PC-3 (cell line): ENCODE results near the gene ARNT2. TPM values are rescaled to one million over a fixed set of nuclear protein-coding genes. Genes with fewer than 3 reads are reported as not detected.

Experiments used
- ATAC-seq: fragments of 200-7000 bp; cut with Tn5 transposase; 2 replicates; pipeline ENCODE4 v1.9.1; 2020; ENCODE audit warnings: mild to moderate bottlenecking, moderate library complexity
- BruUV-seq: library from RNA; stranded (reverse); fragments of 400-500 nt; replicated peaks from 2 replicates; lab custom pipeline; 2021; lab: Mats Ljungman, UMichigan
- CTCF ChIA-PET: fragments of 300-600 bp; sonication (Branson Sonifier 250); formaldehyde crosslinking; loops from one replicate; lab custom pipeline; 2022; ENCODE audit warnings: antibody characterized with exemption; lab: Charles Lee
- POLR2A ChIA-PET: fragments of 300-600 bp; sonication (Branson Sonifier 250); formaldehyde crosslinking; loops from one replicate; lab custom pipeline; 2022; ENCODE audit warnings: antibody characterized with exemption; ENCODE audit not compliant: unreplicated experiment; lab: Charles Lee
- DNase-seq: peaks from one replicate; pipeline ENCODE4 v3.0.0-alpha.2; 2015
- H2AFZ ChIP-seq: fragments of 300-600 bp; sonication (generic); 2 replicates; pipeline ENCODE4 v1.6.0; 2016; ENCODE audit warnings: antibody characterized with exemption, low read length
- H3F3A ChIP-seq: fragments of 300-600 bp; sonication (generic); one replicate; pipeline ENCODE4 v1.6.0; 2017; ENCODE audit warnings: antibody characterized with exemption, low read length, control low read depth, mild to moderate bottlenecking; ENCODE audit not compliant: unreplicated experiment
- H3K27ac ChIP-seq: fragments of 300-600 bp; sonication (generic); 2 replicates; pipeline ENCODE4 v1.5.1; 2016; ENCODE audit warnings: mild to moderate bottlenecking, low read length
- H3K27me3 ChIP-seq: fragments of 300-600 bp; sonication (generic); 2 replicates; pipeline ENCODE4 v1.6.1; 2016; ENCODE audit warnings: low read length, mixed read lengths
- H3K36me3 ChIP-seq: fragments of 300-600 bp; sonication (generic); 2 replicates; pipeline ENCODE4 v1.6.1; 2016; ENCODE audit warnings: low read depth, mixed run types, low read length, mixed read lengths
- H3K4me1 ChIP-seq: fragments of 300-600 bp; sonication (generic); 2 replicates; pipeline ENCODE4 v1.5.1; 2016; ENCODE audit warnings: low read length; ENCODE audit not compliant: insufficient read depth
- H3K4me2 ChIP-seq: fragments of 300-600 bp; sonication (generic); 2 replicates; pipeline ENCODE4 v1.6.0; 2016; ENCODE audit warnings: low read length
- H3K4me3 ChIP-seq: fragments of 300-600 bp; sonication (generic); 2 replicates; pipeline ENCODE4 v1.5.1; 2016; ENCODE audit warnings: mild to moderate bottlenecking, low read length, mixed read lengths
- H3K79me2 ChIP-seq: fragments of 300-600 bp; sonication (generic); 2 replicates; pipeline ENCODE4 v1.6.1; 2017; ENCODE audit warnings: low read length, mixed read lengths
- H3K9ac ChIP-seq: fragments of 300-600 bp; sonication (generic); 2 replicates; pipeline ENCODE4 v1.6.0; 2016; ENCODE audit warnings: mild to moderate bottlenecking, low read length
- H3K9me2 ChIP-seq: fragments of 300-600 bp; sonication (generic); replicated peaks from 2 replicates; pipeline ENCODE4 v1.6.1; 2016; ENCODE audit warnings: mixed run types, low read length, mixed read lengths
- H3K9me3 ChIP-seq: fragments of 300-600 bp; sonication (generic); 2 replicates; pipeline ENCODE4 v1.6.1; 2016; ENCODE audit warnings: low read length, mixed read lengths
- H4K20me1 ChIP-seq: fragments of 300-600 bp; sonication (generic); 2 replicates; pipeline ENCODE4 v1.6.1; 2016; ENCODE audit warnings: low read length, mixed read lengths
- CTCF ChIP-seq: fragments of 300-600 bp; sonication (generic); conservative IDR thresholded peaks from 2 replicates; pipeline ENCODE4 v1.5.1; 2017; ENCODE audit warnings: antibody characterized with exemption, low read depth, mild to moderate bottlenecking, low read length
- EZH2 ChIP-seq: fragments of 300-600 bp; sonication (generic); IDR thresholded peaks from one replicate; pipeline ENCODE4 v1.6.1; 2017; ENCODE audit warnings: antibody characterized with exemption, mild to moderate bottlenecking, low read length; ENCODE audit not compliant: unreplicated experiment
- EZH2phosphoT487 ChIP-seq: fragments of 300-600 bp; sonication (generic); IDR thresholded peaks from 2 replicates; pipeline ENCODE4 v1.6.1; 2018; ENCODE audit warnings: mild to moderate bottlenecking, antibody characterized with exemption, low read length, borderline replicate concordance
- intact Hi-C: fragments of 100-400 bp; cut with micrococcal nuclease; formaldehyde crosslinking; loops from 2 replicates; pipeline ENCODE4 v1.9.0; 2023
- total RNA-seq: library from RNA; depleted of rRNA; stranded (reverse); fragments of >200 nt; gene quantifications from 2 replicates; pipeline ENCODE4 v1.2.3, GENCODE V29; 2014

The ARNT2 gene
- total RNA-seq, 1 experiment from 2014 or later: 0.11 TPM

GRCh38 chr15:80503319-80503952, 99.3 kb downstream of the ARNT2 start:
- no peak for TF ChIP-seq EZH2
- TF ChIP-seq CTCF: no peak
- TF ChIP-seq EZH2phosphoT487: no peak
- no peaks in the 10 kb centered on the region for H3K36me3 ChIP-seq
- ChIA-PET POLR2A (no interaction called here), CTCF (no interaction called here)
- no peaks in the 10 kb centered on the region for H3K9me2 ChIP-seq
- H4K20me1 ChIP-seq: no peaks in the 10 kb centered on the region
- intact Hi-C loops: no loop called here
- no peaks in the 10 kb centered on the region for H3K79me2 ChIP-seq
- H3K4me1 ChIP-seq: no peaks in the 10 kb centered on the region
- no peak overlapping the region for H3K9ac ChIP-seq
- H3K4me3 ChIP-seq: no peak overlapping the region
- no peaks in the 10 kb centered on the region for H3F3A ChIP-seq
- no peak overlapping the region for H2AFZ ChIP-seq
- H3K4me2 ChIP-seq: no peak overlapping the region
- DNase-seq: no peak
- H3K27me3 ChIP-seq: peaks cover 30% of the 10 kb centered on the region
- no peaks in the 10 kb centered on the region for H3K9me3 ChIP-seq
- BruUV-seq: no TSS peak
- ATAC-seq: no peak
- no peak overlapping the region for H3K27ac ChIP-seq

GRCh38 chr15:80504931-80505330, 100.7 kb downstream of the ARNT2 start:
- Histone ChIP-seq H3K4me2 (no peak overlapping the region), H3K4me1 (no peaks in the 10 kb centered on the region), H3K9me2 (no peaks in the 10 kb centered on the region), H3K27me3 (peaks cover 30% of the 10 kb centered on the region), H2AFZ (no peak overlapping the region), H4K20me1 (no peaks in the 10 kb centered on the region), H3K36me3 (no peaks in the 10 kb centered on the region), H3F3A (no peaks in the 10 kb centered on the region), H3K79me2 (no peaks in the 10 kb centered on the region), H3K4me3 (no peak overlapping the region), H3K9ac (no peak overlapping the region), H3K9me3 (no peaks in the 10 kb centered on the region), H3K27ac (no peak overlapping the region)
- DNase-seq (no peak), ATAC-seq (no peak)
- POLR2A ChIA-PET: no interaction called here
- BruUV-seq: no TSS peak
- CTCF ChIA-PET: no interaction called here
- TF ChIP-seq EZH2phosphoT487: no peak
- TF ChIP-seq CTCF: no peak
- TF ChIP-seq EZH2: no peak
- intact Hi-C loops: no loop called here

GRCh38 chr15:80506286-80506893, 102.2 kb downstream of the ARNT2 start:
- DNase-seq (no peak), ATAC-seq (no peak)
- Histone ChIP-seq H3K79me2 (no peaks in the 10 kb centered on the region), H3F3A (no peaks in the 10 kb centered on the region), H3K9me3 (no peaks in the 10 kb centered on the region), H3K27ac (no peak overlapping the region), H3K9me2 (no peaks in the 10 kb centered on the region), H3K27me3 (peaks cover 30% of the 10 kb centered on the region), H3K9ac (no peak overlapping the region), H3K4me2 (no peak overlapping the region), H2AFZ (no peak overlapping the region), H4K20me1 (no peaks in the 10 kb centered on the region), H3K36me3 (no peaks in the 10 kb centered on the region), H3K4me3 (no peak overlapping the region), H3K4me1 (no peaks in the 10 kb centered on the region)
- POLR2A ChIA-PET: no interaction called here
- CTCF ChIA-PET: no interaction called here
- intact Hi-C loops: no loop called here
- TF ChIP-seq EZH2: no peak
- no peak for TF ChIP-seq CTCF
- no peak for TF ChIP-seq EZH2phosphoT487
- BruUV-seq: no TSS peak
